Spleen (tissue), 11 donors: ENCODE results near the gene RIPOR3. TPM values are rescaled to one million over a fixed set of nuclear protein-coding genes. Genes with fewer than 3 reads are reported as not detected.

Experiments
- DNase-seq: peaks from one replicate; pipeline ENCODE4 v3.0.0-alpha.2; 2020
- H3K27ac ChIP-seq, 8 donors: fragments of 200-600 bp; sonication (generic) in 7 of 8; 1 replicate in 4 of 8; 2 replicates in 4 of 8; pipeline versions ENCODE4 v1.5.0 to v1.8.0; 2016 to 2021; ENCODE audit warnings: inconsistent platforms in 4 of 8, mild to moderate bottlenecking in 4 of 8, moderate library complexity in 1 of 8
- H3K27me3 ChIP-seq, 7 donors: fragments of 200-600 bp; sonication (generic) in 6 of 7; replicated peaks in 1 of 7; 1 replicate in 4 of 7; 2 replicates in 3 of 7; pipeline versions ENCODE4 v1.5.0 to v1.8.0; 2016 to 2021; ENCODE audit warnings: inconsistent platforms in 3 of 7, mild to moderate bottlenecking in 1 of 7
- H3K36me3 ChIP-seq, 6 donors: fragments of 200-600 bp; sonication (generic) in 5 of 6; 1 replicate in 4 of 6; 2 replicates in 2 of 6; pipeline versions ENCODE4 v1.5.0 to v1.8.0; 2016 to 2021; ENCODE audit warnings: inconsistent platforms in 2 of 6
- H3K4me1 ChIP-seq, 6 donors: fragments of 200-600 bp; sonication (generic) in 5 of 6; 1 replicate in 3 of 6; 2 replicates in 3 of 6; pipeline versions ENCODE4 v1.5.0 to v1.8.0; 2016 to 2021; ENCODE audit warnings: inconsistent platforms in 3 of 6
- H3K4me3 ChIP-seq, 8 donors: fragments of 200-600 bp; sonication (generic) in 7 of 8; 1 replicate in 4 of 8; 2 replicates in 4 of 8; pipeline versions ENCODE4 v1.5.0 to v1.8.0; 2016 to 2021; ENCODE audit warnings: inconsistent platforms in 4 of 8, mild to moderate bottlenecking in 4 of 8, moderate library complexity in 2 of 8
- H3K9me3 ChIP-seq, 8 donors: fragments of 200-600 bp; sonication (generic) in 7 of 8; 1 replicate in 4 of 8; 2 replicates in 4 of 8; pipeline versions ENCODE4 v1.5.0 to v1.8.0; 2016 to 2021; ENCODE audit warnings: inconsistent platforms in 4 of 8
- CTCF ChIP-seq, 11 experiments: fragments of 200-600 bp in 7 of 11; fragments of 450-650 bp in 4 of 11; sonication (generic) in 4 of 11; IDR thresholded peaks in 8 of 11; conservative IDR thresholded peaks in 3 of 11; 1 replicate in 7 of 11; 2 replicates in 4 of 11; pipeline versions ENCODE4 v1.4.0 to v1.8.0; 2016 to 2021; ENCODE audit warnings: antibody characterized with exemption in 11 of 11, inconsistent platforms in 4 of 11, mild to moderate bottlenecking in 1 of 11
- POLR2A ChIP-seq, 3 donors: fragments of 450-650 bp; IDR thresholded peaks; one replicate each; pipeline ENCODE4 v1.5.1; 2017; ENCODE audit warnings: antibody characterized with exemption in 3 of 3, mild to moderate bottlenecking in 1 of 3
- POLR2AphosphoS5 ChIP-seq, 3 donors: sonication (generic); formaldehyde crosslinking; IDR thresholded peaks; one replicate each; pipeline ENCODE4 v1.5.1; 2017; ENCODE audit warnings: antibody characterized with exemption in 3 of 3
- WGBS, 5 donors: extraction: QIAGEN DNeasy Blood & Tissue Kit in 3 of 5; methylation state at CpG; one replicate each; pipeline versions ENCODE4 v1.1.5 to v1.1.7; 2013 to 2018; 5-methylcytosine and 5-hydroxymethylcytosine counted together
- intact Hi-C: fragments of 100-400 bp; cut with DNase I; formaldehyde crosslinking; loops from one replicate; pipeline ENCODE4 v1.15.0; 2023; ENCODE audit warnings: low total_unique reads
- polyA plus RNA-seq, 3 donors: library from polyadenylated mRNA; stranded (reverse); fragments of 200-250 nt; gene quantifications; one replicate each; pipeline ENCODE4 v1.2.1, GENCODE V29; 2013
- total RNA-seq, 7 donors: library from RNA; depleted of rRNA in 3 of 7; stranded (reverse); fragments of >200 nt in 3 of 7; fragmentation: NEBNext Ultra II Directional in 4 of 7; extraction: Animal tissue kit (Norgen Biotek cat#: 25700) in 4 of 7; gene quantifications; one replicate each; pipeline versions ENCODE4 v1.1.0 to v1.2.1, GENCODE V29; 2016 to 2021
- donor health status: healthy with polysubstance abuse.
- donor health status: DM: no; HTN: no; CAD: no; lungs with moderate emphysema.
- donor health status: DM: no; HTN: no; CAD: no.
- donor health status: Bipolar disorder and iron deficiency.
- donor health status: healthy.
- donor health status: DM: no; HTN: no; CAD: no.
- donor health status: DM: yes; HTN: yes; CAD: no.

Gene RIPOR3
- total and polyA plus RNA-seq, 10 donors = 6.0 to 22.8 (median 13.1) TPM

- Histone ChIP-seq H3K27ac (peak overlapping the region in 1 of 8 donors; percentile 6), H3K4me3 (no peak overlapping the region), H3K27me3 (no peaks in the 10 kb centered on the region), H3K36me3 (peaks cover 2 to 100% (median 94%) of the 10 kb centered on the region in 6 donors), H3K9me3 (no peaks in the 10 kb centered on the region), H3K4me1 (peaks cover 1 to 64% (median 30%) of the 10 kb centered on the region in 6 donors)
- TF ChIP-seq POLR2AphosphoS5 (IDR thresholded peaks at IDR 0.05) (peak in 2 of 3 donors; percentile 29 to 48), CTCF (IDR thresholded peaks at IDR 0.05 in 8 of 11, conservative IDR thresholded peaks at IDR 0.05 in 3 of 11) (no peak)
- 83 to 91% (median 91%) methylated on average over 14 of the region's 14 CpGs for WGBS, 5 donors
- intact Hi-C loops = loop anchor here (5.0 kb wide), 1 partner anchor 386 kb away; the partner anchor contains the start of gene CEBPB
- DNase-seq = peak; percentile 54
These were observed 113.1 kb downstream of the RIPOR3 start for GRCh38 chr20:50578061-50578777.

GRCh38 chr20:50577175-50578018 is 113.9 kb downstream of the RIPOR3 start:
- Histone ChIP-seq H3K27ac (peak overlapping the region in 1 of 8 donors; percentile 6), H3K36me3 (peaks cover 2 to 100% (median 87%) of the 10 kb centered on the region in 6 donors), H3K4me1 (peaks cover 10 to 64% (median 31%) of the 10 kb centered on the region in 6 donors), H3K9me3 (no peaks in the 10 kb centered on the region), H3K4me3 (no peak overlapping the region), H3K27me3 (no peaks in the 10 kb centered on the region)
- peak; percentile 73 for DNase-seq
- intact Hi-C loops = loop anchor here (5.0 kb wide), 1 partner anchor 385 kb away; the partner anchor contains the start of gene CEBPB
- no peak for TF ChIP-seq CTCF (IDR thresholded peaks at IDR 0.05 in 8 of 11, conservative IDR thresholded peaks at IDR 0.05 in 3 of 11)
- TF ChIP-seq POLR2AphosphoS5 (IDR thresholded peaks at IDR 0.05) = peak in 1 of 3 donors; percentile 46
- WGBS, 5 donors = 81 to 92% (median 89%) methylated on average over 11 to 17 of the region's 17 CpGs

GRCh38 chr20:50575865-50576720 is 115.2 kb downstream of the RIPOR3 start:
- TF ChIP-seq CTCF (IDR thresholded peaks at IDR 0.05 in 8 of 11, conservative IDR thresholded peaks at IDR 0.05 in 3 of 11) (peak; percentile 39 to 86 (median 77)), POLR2A (IDR thresholded peaks at IDR 0.05) (no peak), POLR2AphosphoS5 (IDR thresholded peaks at IDR 0.05) (peak in 2 of 3 donors; percentile 59 to 68)
- H3K9me3 ChIP-seq = no peaks in the 10 kb centered on the region
- H3K4me3 ChIP-seq = no peak overlapping the region
- H3K36me3 ChIP-seq = peaks cover 2 to 99% (median 76%) of the 10 kb centered on the region in 6 donors
- no peaks in the 10 kb centered on the region for H3K27me3 ChIP-seq
- peak overlapping the region in 2 of 8 donors; percentile 4 to 23 for H3K27ac ChIP-seq
- intact Hi-C loops = loop anchor here (5.0 kb wide), 1 partner anchor 384 kb away; the partner anchor contains the start of gene CEBPB
- H3K4me1 ChIP-seq = peaks cover 14 to 69% (median 40%) of the 10 kb centered on the region in 6 donors
- WGBS, 5 donors = 57 to 72% (median 65%) methylated on average over 12 of the region's 12 CpGs
- peak; percentile 88 for DNase-seq
